Spleen (tissue), 11 donors: ENCODE results near the gene DAZAP1. TPM values are rescaled to one million over a fixed set of nuclear protein-coding genes. Genes with fewer than 3 reads are reported as not detected.
A peak's percentile ranks its signal among the peaks of the same experiment; 100 is the strongest.

ENCODE experiments used
- DNase-seq: peaks from one replicate; pipeline ENCODE4 v3.0.0-alpha.2; 2020
- H3K27ac ChIP-seq, 8 donors: fragments of 200-600 bp; sonication (generic) in 7 of 8; 1 replicate in 4 of 8; 2 replicates in 4 of 8; pipeline versions ENCODE4 v1.5.0 to v1.8.0; 2016 to 2021; ENCODE audit warnings: inconsistent platforms in 4 of 8, mild to moderate bottlenecking in 4 of 8, moderate library complexity in 1 of 8
- H3K27me3 ChIP-seq, 7 donors: fragments of 200-600 bp; sonication (generic) in 6 of 7; replicated peaks in 1 of 7; 1 replicate in 4 of 7; 2 replicates in 3 of 7; pipeline versions ENCODE4 v1.5.0 to v1.8.0; 2016 to 2021; ENCODE audit warnings: inconsistent platforms in 3 of 7, mild to moderate bottlenecking in 1 of 7
- H3K36me3 ChIP-seq, 6 donors: fragments of 200-600 bp; sonication (generic) in 5 of 6; 1 replicate in 4 of 6; 2 replicates in 2 of 6; pipeline versions ENCODE4 v1.5.0 to v1.8.0; 2016 to 2021; ENCODE audit warnings: inconsistent platforms in 2 of 6
- H3K4me1 ChIP-seq, 6 donors: fragments of 200-600 bp; sonication (generic) in 5 of 6; 1 replicate in 3 of 6; 2 replicates in 3 of 6; pipeline versions ENCODE4 v1.5.0 to v1.8.0; 2016 to 2021; ENCODE audit warnings: inconsistent platforms in 3 of 6
- H3K4me3 ChIP-seq, 8 donors: fragments of 200-600 bp; sonication (generic) in 7 of 8; 1 replicate in 4 of 8; 2 replicates in 4 of 8; pipeline versions ENCODE4 v1.5.0 to v1.8.0; 2016 to 2021; ENCODE audit warnings: inconsistent platforms in 4 of 8, mild to moderate bottlenecking in 4 of 8, moderate library complexity in 2 of 8
- H3K9me3 ChIP-seq, 8 donors: fragments of 200-600 bp; sonication (generic) in 7 of 8; 1 replicate in 4 of 8; 2 replicates in 4 of 8; pipeline versions ENCODE4 v1.5.0 to v1.8.0; 2016 to 2021; ENCODE audit warnings: inconsistent platforms in 4 of 8
- CTCF ChIP-seq, 11 experiments: fragments of 200-600 bp in 7 of 11; fragments of 450-650 bp in 4 of 11; sonication (generic) in 4 of 11; IDR thresholded peaks in 8 of 11; conservative IDR thresholded peaks in 3 of 11; 1 replicate in 7 of 11; 2 replicates in 4 of 11; pipeline versions ENCODE4 v1.4.0 to v1.8.0; 2016 to 2021; ENCODE audit warnings: antibody characterized with exemption in 11 of 11, inconsistent platforms in 4 of 11, mild to moderate bottlenecking in 1 of 11
- POLR2A ChIP-seq, 3 donors: fragments of 450-650 bp; IDR thresholded peaks; one replicate each; pipeline ENCODE4 v1.5.1; 2017; ENCODE audit warnings: antibody characterized with exemption in 3 of 3, mild to moderate bottlenecking in 1 of 3
- POLR2AphosphoS5 ChIP-seq, 3 donors: sonication (generic); formaldehyde crosslinking; IDR thresholded peaks; one replicate each; pipeline ENCODE4 v1.5.1; 2017; ENCODE audit warnings: antibody characterized with exemption in 3 of 3
- WGBS, 5 donors: extraction: QIAGEN DNeasy Blood & Tissue Kit in 3 of 5; methylation state at CpG; one replicate each; pipeline versions ENCODE4 v1.1.5 to v1.1.7; 2013 to 2018; 5-methylcytosine and 5-hydroxymethylcytosine counted together
- intact Hi-C: fragments of 100-400 bp; cut with DNase I; formaldehyde crosslinking; loops from one replicate; pipeline ENCODE4 v1.15.0; 2023; ENCODE audit warnings: low total_unique reads
- polyA plus RNA-seq, 3 donors: library from polyadenylated mRNA; stranded (reverse); fragments of 200-250 nt; gene quantifications; one replicate each; pipeline ENCODE4 v1.2.1, GENCODE V29; 2013
- total RNA-seq, 7 donors: library from RNA; depleted of rRNA in 3 of 7; stranded (reverse); fragments of >200 nt in 3 of 7; fragmentation: NEBNext Ultra II Directional in 4 of 7; extraction: Animal tissue kit (Norgen Biotek cat#: 25700) in 4 of 7; gene quantifications; one replicate each; pipeline versions ENCODE4 v1.1.0 to v1.2.1, GENCODE V29; 2016 to 2021
- donor health status: healthy with polysubstance abuse.
- donor health status: DM: no; HTN: no; CAD: no; lungs with moderate emphysema.
- donor health status: DM: no; HTN: no; CAD: no.
- donor health status: Bipolar disorder and iron deficiency.
- donor health status: healthy.
- donor health status: DM: no; HTN: no; CAD: no.
- donor health status: DM: yes; HTN: yes; CAD: no.

The DAZAP1 gene
- total and polyA plus RNA-seq, 10 donors: 43.8 to 137 (median 99.6) TPM

GRCh38 chr19:1481893-1482360, 74.5 kb downstream of the DAZAP1 start:
- WGBS, 5 donors: 88 to 94% (median 91%) methylated on average over 24 to 36 of the region's 36 CpGs
- DNase-seq: peak; percentile 74

GRCh38 chr19:1482361-1483130, 75.2 kb downstream of the DAZAP1 start:
- Histone ChIP-seq H3K27me3 (no peaks in the 10 kb centered on the region), H3K4me1 (peaks cover 10 to 29% (median 19%) of the 10 kb centered on the region in 6 donors), H3K4me3 (no peak overlapping the region), H3K27ac (no peak overlapping the region), H3K9me3 (no peaks in the 10 kb centered on the region), H3K36me3 (peaks cover 0 to 3% (median 0%) of the 10 kb centered on the region in 6 donors)
- 88 to 91% (median 89%) methylated on average over 23 to 37 of the region's 37 CpGs for WGBS, 5 donors
- no peak for DNase-seq
- TF ChIP-seq CTCF (IDR thresholded peaks at IDR 0.05 in 8 of 11, conservative IDR thresholded peaks at IDR 0.05 in 3 of 11) (no peak), POLR2A (IDR thresholded peaks at IDR 0.05) (no peak), POLR2AphosphoS5 (IDR thresholded peaks at IDR 0.05) (no peak)
- intact Hi-C loops: no loop called here

More at GRCh38 chr19:1481893-1482360, 74.5 kb downstream of the DAZAP1 start:
- H3K36me3 ChIP-seq: peaks cover 0 to 10% (median 3%) of the 10 kb centered on the region in 6 donors
- TF ChIP-seq CTCF (IDR thresholded peaks at IDR 0.05 in 8 of 11, conservative IDR thresholded peaks at IDR 0.05 in 3 of 11): no peak
- TF ChIP-seq POLR2AphosphoS5 (IDR thresholded peaks at IDR 0.05): no peak
- TF ChIP-seq POLR2A (IDR thresholded peaks at IDR 0.05): no peak
- H3K27ac ChIP-seq: no peak overlapping the region
- no peaks in the 10 kb centered on the region for H3K9me3 ChIP-seq
- intact Hi-C loops: no loop called here
- peaks cover 11 to 35% (median 25%) of the 10 kb centered on the region in 6 donors for H3K4me1 ChIP-seq
- H3K4me3 ChIP-seq: no peak overlapping the region
- no peaks in the 10 kb centered on the region for H3K27me3 ChIP-seq

GRCh38 chr19:1483131-1483978, 76.0 kb downstream of the DAZAP1 start:
- Histone ChIP-seq H3K4me1 (peaks cover 2 to 21% (median 11%) of the 10 kb centered on the region in 6 donors), H3K4me3 (no peak overlapping the region), H3K27ac (no peak overlapping the region), H3K9me3 (no peaks in the 10 kb centered on the region), H3K27me3 (no peaks in the 10 kb centered on the region), H3K36me3 (no peaks in the 10 kb centered on the region)
- WGBS, 5 donors: 91 to 97% (median 95%) methylated on average over 34 to 77 of the region's 77 CpGs
- peak; percentile 70 for DNase-seq
- TF ChIP-seq CTCF (IDR thresholded peaks at IDR 0.05 in 8 of 11, conservative IDR thresholded peaks at IDR 0.05 in 3 of 11): no peak
- TF ChIP-seq POLR2AphosphoS5 (IDR thresholded peaks at IDR 0.05): no peak
- no peak for TF ChIP-seq POLR2A (IDR thresholded peaks at IDR 0.05)
- intact Hi-C loops: no loop called here
